Thoracic aorta (tissue), 2 donors: ENCODE results near the gene TUBB8. TPM values are rescaled to one million over a fixed set of nuclear protein-coding genes. Genes with fewer than 3 reads are reported as not detected.
"Not testable (repeated sequence)": the region's sequence is repeated elsewhere in the genome, so short reads cannot be mapped to it uniquely, and the experiment has no call there.

Experiments used
- ATAC-seq: fragments of 150-250 bp; one replicate; pipeline ENCODE4 v1.8.0; 2017; ENCODE audit warnings: low read depth; ENCODE audit not compliant: insufficient number of reproducible peaks, low FRiP score
- DNase-seq: peaks from one replicate; pipeline ENCODE4 v3.0.0-alpha.2; 2020; ENCODE audit warnings: low spot score
- H3K27ac ChIP-seq, 2 donors: fragments of 200-600 bp; sonication (generic); 1 replicate in 1 of 2; 2 replicates in 1 of 2; pipeline ENCODE4 v1.5.1; 2016; ENCODE audit warnings: mild to moderate bottlenecking in 2 of 2, moderate library complexity in 2 of 2
- H3K27me3 ChIP-seq: fragments of 200-600 bp; sonication (generic); replicated peaks from 2 replicates; pipeline ENCODE4 v1.6.0; 2016; ENCODE audit warnings: mild to moderate bottlenecking; ENCODE audit not compliant: insufficient read depth
- H3K36me3 ChIP-seq: fragments of 200-600 bp; sonication (generic); one replicate; pipeline ENCODE4 v1.5.1; 2016
- H3K4me1 ChIP-seq, 2 donors: fragments of 200-600 bp; sonication (generic); 1 replicate in 1 of 2; 2 replicates in 1 of 2; pipeline versions ENCODE4 v1.5.1 to v1.6.0; 2016; ENCODE audit warnings: low read depth in 2 of 2, mild to moderate bottlenecking in 1 of 2; ENCODE audit not compliant: control insufficient read depth in 1 of 2
- H3K4me3 ChIP-seq: fragments of 200-600 bp; sonication (generic); 2 replicates; pipeline ENCODE4 v1.5.1; 2016; ENCODE audit warnings: mild to moderate bottlenecking
- H3K9me3 ChIP-seq: fragments of 200-600 bp; sonication (generic); 2 replicates; pipeline ENCODE4 v1.5.1; 2016
- total RNA-seq, 2 donors: library from RNA; depleted of rRNA; stranded (reverse); fragments of >200 nt; gene quantifications; one replicate each; pipeline versions ENCODE4 v1.1.0 to v1.2.3, GENCODE V29; 2016

TUBB8 gene
- total RNA-seq, 2 donors from 2014 or later, result not detected

DNA sequence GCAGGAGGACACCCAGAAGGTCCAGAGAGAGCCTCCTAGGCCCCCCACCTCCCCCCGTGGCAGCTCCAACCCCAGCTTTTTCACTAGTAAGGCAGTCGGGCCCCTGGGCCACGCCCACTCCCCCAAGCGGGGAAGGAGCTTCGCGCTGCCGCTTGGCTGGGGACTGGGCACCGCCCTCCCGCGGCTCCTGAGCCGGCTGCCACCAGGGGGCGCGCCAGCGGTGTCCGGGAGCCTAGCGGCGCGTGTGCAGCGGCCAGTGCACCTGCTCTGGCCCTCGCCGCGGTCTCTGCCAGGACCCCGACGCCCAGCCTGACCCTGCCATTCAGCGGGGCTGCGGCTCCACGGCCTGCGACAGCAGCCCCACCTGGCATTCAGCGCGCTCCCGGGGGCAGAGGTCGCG, 37.8 kb downstream of the TUBB8 start:
- H3K36me3 ChIP-seq, H3K27ac ChIP-seq, H3K9me3 ChIP-seq, DNase-seq, H3K27me3 ChIP-seq, H3K4me1 ChIP-seq, H3K4me3 ChIP-seq, ATAC-seq: not testable (repeated sequence)

DNA sequence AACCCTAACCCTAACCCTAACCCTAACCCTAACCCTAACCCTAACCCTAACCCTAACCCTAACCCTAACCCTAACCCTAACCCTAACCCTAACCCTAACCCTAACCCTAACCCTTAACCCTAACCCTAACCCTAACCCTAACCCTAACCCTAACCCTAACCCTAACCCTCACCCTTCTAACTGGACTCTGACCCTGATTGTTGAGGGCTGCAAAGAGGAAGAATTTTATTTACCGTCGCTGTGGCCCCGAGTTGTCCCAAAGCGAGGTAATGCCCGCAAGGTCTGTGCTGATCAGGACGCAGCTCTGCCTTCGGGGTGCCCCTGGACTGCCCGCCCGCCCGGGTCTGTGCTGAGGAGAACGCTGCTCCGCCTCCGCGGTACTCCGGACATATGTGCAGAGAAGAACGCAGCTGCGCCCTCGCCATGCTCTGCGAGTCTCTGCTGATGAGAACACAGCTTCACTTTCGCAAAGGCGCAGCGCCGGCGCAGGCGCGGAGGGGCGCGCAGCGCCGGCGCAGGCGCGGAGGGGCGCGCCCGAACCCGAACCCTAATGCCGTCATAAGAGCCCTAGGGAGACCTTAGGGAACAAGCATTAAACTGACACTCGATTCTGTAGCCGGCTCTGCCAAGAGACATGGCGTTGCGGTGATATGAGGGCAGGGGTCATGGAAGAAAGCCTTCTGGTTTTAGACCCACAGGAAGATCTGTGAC, 38.7 kb downstream of the TUBB8 start:
- not testable (repeated sequence) for H3K4me1 ChIP-seq, H3K27ac ChIP-seq, H3K9me3 ChIP-seq, H3K27me3 ChIP-seq, ATAC-seq, H3K4me3 ChIP-seq, DNase-seq, H3K36me3 ChIP-seq

Other genes with a start within 250 kb of the TUBB8 start
- gene ZMYND11, start 86.2 kb upstream of the TUBB8 start, total RNA-seq, result 100 to 1,000 TPM in 1 of 2 donors, 10 to 100 TPM in 1; 56.9 to 103 TPM